Activated naive CD4-positive, alpha-beta T cell treated with anti-CD3 and anti-CD28 coated beads, Interleukin-2, amount 10 ng/mL, durations not matched to agents 7 days and 5 days (primary cell): ENCODE results near the gene KANSL1.

Source experiments
- CTCF ChIA-PET: fragments of 350-600 bp; sonication (Branson Sonifier 250); formaldehyde crosslinking; loops from one replicate; lab custom pipeline; 2021; ENCODE audit warnings: antibody characterized with exemption; lab: Charles Lee
- DNase-seq: peaks from one replicate; pipeline ENCODE4 v3.0.0-alpha.2; 2020
- H3K27ac Mint-ChIP-seq: one replicate; pipeline ENCODE4 v1.8.0; 2021; ENCODE audit warnings: mild to moderate bottlenecking, moderate library complexity, mixed read lengths
- H3K27me3 Mint-ChIP-seq: one replicate; pipeline ENCODE4 v1.8.0; 2021; ENCODE audit warnings: mild to moderate bottlenecking, mixed read lengths
- H3K36me3 Mint-ChIP-seq: one replicate; pipeline ENCODE4 v1.8.0; 2021; ENCODE audit warnings: mixed read lengths
- H3K4me1 Mint-ChIP-seq: one replicate; pipeline ENCODE4 v1.8.0; 2021; ENCODE audit warnings: mixed read lengths
- H3K4me3 Mint-ChIP-seq: one replicate; pipeline ENCODE4 v1.8.0; 2021; ENCODE audit warnings: mild to moderate bottlenecking, moderate library complexity, mixed read lengths
- H3K9me3 Mint-ChIP-seq: one replicate; pipeline ENCODE4 v1.8.0; 2021; ENCODE audit warnings: mixed read lengths

Gene KANSL1

DNA sequence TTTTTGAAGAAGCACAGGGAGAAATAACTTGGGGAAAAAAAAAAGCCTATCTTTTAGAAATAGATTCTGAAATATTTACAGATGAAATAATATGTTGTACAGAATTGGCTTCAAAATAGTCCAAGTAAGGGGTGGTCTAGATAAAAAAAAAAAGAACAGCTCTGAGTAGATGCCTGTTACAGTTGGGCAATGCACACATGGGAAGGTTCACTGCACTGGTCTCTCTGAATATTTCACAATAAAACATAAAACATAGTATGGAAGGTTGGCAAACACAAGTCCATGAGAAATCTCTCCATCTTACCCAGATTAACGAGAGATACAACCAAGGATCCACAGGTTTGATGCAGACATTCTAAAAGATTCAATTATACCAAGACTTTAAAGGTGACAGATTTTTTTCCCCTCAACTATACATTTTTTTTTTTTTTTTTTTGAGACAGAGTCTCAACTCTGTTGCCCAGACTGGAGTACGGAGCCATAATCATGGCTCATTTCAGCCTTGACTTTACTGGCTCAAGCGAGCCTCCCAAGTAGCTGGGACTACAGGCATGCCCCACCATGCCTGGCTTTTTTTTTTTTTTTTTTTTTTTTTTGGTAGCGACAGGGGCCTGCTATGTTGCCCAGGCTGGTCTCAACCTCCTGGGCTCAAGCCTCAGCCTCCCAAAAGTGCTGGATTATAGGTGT lies 58.0 kb downstream of the KANSL1 start:
- H3K4me3 Mint-ChIP-seq: no peak overlapping the region
- H3K9me3 Mint-ChIP-seq: no peaks in the 10 kb centered on the region
- CTCF ChIA-PET: interaction anchor here (0.6 kb wide), 1 partner anchor 707 kb away, joined by 3 read pairs; no protein-coding TSS in a partner anchor
- H3K27ac Mint-ChIP-seq: no peak overlapping the region
- peaks cover 72% of the 10 kb centered on the region for H3K4me1 Mint-ChIP-seq
- peaks cover 47% of the 10 kb centered on the region for H3K36me3 Mint-ChIP-seq
- H3K27me3 Mint-ChIP-seq: no peaks in the 10 kb centered on the region
- no peak for DNase-seq

DNA sequence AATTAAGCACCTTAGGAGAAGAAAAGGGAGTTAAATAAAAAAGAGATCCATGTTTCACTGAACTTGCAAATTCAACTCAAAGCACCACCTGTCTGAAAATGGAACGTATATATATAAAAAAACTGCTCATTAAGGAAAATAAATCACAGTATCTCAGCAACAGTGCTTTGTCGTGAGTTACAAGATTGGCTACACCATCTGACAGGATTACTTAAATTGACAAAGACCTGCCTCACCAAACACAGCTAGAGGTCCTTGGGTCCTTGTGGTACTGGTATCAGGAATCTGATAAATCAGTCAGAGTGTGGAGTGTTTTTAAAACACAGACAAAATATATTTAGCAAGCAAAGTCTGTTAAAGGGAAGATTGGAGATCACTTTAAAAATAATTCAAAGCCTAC lies 63.9 kb downstream of the KANSL1 start:
- Mint-ChIP-seq H3K4me1 (peaks cover 43% of the 10 kb centered on the region), H3K9me3 (no peaks in the 10 kb centered on the region), H3K27me3 (no peaks in the 10 kb centered on the region), H3K27ac (no peak overlapping the region), H3K4me3 (no peak overlapping the region), H3K36me3 (peaks cover 35% of the 10 kb centered on the region)
- DNase-seq: no peak
- CTCF ChIA-PET: no interaction called here

- CTCF ChIA-PET: no interaction called here
- H3K4me3 Mint-ChIP-seq: no peak overlapping the region
- peaks cover 31% of the 10 kb centered on the region for H3K36me3 Mint-ChIP-seq
- peaks cover 40% of the 10 kb centered on the region for H3K4me1 Mint-ChIP-seq
- H3K9me3 Mint-ChIP-seq: no peaks in the 10 kb centered on the region
- H3K27ac Mint-ChIP-seq: no peak overlapping the region
- DNase-seq: no peak
- H3K27me3 Mint-ChIP-seq: no peaks in the 10 kb centered on the region
Observed at GRCh38 chr17:46128453-46128852, 64.8 kb downstream of the KANSL1 start.

DNA sequence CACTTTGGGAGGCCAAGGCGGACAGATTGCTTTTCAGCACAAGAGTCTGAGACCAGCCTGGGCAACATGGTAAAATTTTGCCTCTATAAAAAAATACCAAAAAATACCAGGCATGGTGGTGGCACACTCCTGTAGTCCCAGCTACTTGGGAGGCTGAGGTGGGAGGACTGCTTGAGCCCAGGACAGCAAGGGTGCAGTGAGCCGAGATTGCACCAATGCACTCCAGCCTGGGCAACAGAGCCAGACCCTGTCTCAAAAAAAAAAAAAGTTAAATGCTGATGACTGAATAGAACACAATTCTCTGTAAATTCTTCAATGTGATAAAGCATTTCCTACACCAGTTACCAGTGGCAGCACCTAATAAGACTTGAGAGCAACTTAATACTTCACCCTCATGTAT lies 65.7 kb downstream of the KANSL1 start:
- H3K4me1 Mint-ChIP-seq: peaks cover 37% of the 10 kb centered on the region
- H3K4me3 Mint-ChIP-seq: no peak overlapping the region
- no peak for DNase-seq
- no peaks in the 10 kb centered on the region for H3K9me3 Mint-ChIP-seq
- CTCF ChIA-PET: no interaction called here
- H3K27me3 Mint-ChIP-seq: no peaks in the 10 kb centered on the region
- no peak overlapping the region for H3K27ac Mint-ChIP-seq
- peaks cover 27% of the 10 kb centered on the region for H3K36me3 Mint-ChIP-seq

DNA sequence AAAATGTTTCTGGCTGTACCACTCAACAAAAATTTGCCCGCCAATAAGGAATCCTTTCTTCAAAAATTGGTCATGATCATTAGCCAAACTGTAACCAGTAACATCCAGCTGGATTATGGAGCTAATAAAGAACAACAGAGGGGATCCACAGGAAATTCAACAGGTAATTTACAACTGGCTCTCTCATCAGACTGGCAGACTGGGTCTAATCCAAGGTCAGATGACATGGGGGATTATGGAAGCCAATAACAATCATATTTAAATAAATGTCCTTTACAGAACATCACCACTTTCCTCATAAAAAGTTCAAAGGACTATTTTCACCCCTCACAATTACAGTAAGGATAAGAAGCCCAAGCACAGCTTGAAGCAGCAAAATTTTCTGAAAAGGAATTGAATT lies 66.4 kb downstream of the KANSL1 start:
- Mint-ChIP-seq H3K27ac (no peak overlapping the region), H3K4me3 (no peak overlapping the region), H3K9me3 (no peaks in the 10 kb centered on the region), H3K36me3 (peaks cover 23% of the 10 kb centered on the region), H3K4me1 (peaks cover 43% of the 10 kb centered on the region), H3K27me3 (no peaks in the 10 kb centered on the region)
- DNase-seq: no peak
- CTCF ChIA-PET: no interaction called here

DNA sequence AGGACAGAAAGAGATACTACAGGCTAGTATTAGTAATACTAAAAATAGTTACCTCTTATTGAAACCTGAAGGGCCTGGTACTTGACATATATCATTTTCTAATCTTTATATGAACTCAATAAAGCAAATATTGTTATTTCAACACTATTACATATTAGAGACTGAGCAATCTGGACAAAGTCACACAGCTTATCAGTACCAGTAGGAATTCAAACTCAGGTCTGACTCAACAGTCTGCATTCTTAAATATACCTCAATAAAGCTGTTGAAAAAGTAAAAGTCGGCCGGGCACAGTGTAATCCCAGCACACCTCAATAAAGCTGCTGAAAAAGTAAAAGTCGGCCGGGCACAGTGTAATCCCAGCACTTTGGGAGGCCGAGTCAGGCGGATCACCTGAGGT lies 67.4 kb downstream of the KANSL1 start:
- DNase-seq: no peak
- no peak overlapping the region for H3K4me3 Mint-ChIP-seq
- CTCF ChIA-PET: no interaction called here
- no peaks in the 10 kb centered on the region for H3K27me3 Mint-ChIP-seq
- H3K9me3 Mint-ChIP-seq: no peaks in the 10 kb centered on the region
- no peak overlapping the region for H3K27ac Mint-ChIP-seq
- peaks cover 30% of the 10 kb centered on the region for H3K36me3 Mint-ChIP-seq
- H3K4me1 Mint-ChIP-seq: peaks cover 50% of the 10 kb centered on the region

DNA sequence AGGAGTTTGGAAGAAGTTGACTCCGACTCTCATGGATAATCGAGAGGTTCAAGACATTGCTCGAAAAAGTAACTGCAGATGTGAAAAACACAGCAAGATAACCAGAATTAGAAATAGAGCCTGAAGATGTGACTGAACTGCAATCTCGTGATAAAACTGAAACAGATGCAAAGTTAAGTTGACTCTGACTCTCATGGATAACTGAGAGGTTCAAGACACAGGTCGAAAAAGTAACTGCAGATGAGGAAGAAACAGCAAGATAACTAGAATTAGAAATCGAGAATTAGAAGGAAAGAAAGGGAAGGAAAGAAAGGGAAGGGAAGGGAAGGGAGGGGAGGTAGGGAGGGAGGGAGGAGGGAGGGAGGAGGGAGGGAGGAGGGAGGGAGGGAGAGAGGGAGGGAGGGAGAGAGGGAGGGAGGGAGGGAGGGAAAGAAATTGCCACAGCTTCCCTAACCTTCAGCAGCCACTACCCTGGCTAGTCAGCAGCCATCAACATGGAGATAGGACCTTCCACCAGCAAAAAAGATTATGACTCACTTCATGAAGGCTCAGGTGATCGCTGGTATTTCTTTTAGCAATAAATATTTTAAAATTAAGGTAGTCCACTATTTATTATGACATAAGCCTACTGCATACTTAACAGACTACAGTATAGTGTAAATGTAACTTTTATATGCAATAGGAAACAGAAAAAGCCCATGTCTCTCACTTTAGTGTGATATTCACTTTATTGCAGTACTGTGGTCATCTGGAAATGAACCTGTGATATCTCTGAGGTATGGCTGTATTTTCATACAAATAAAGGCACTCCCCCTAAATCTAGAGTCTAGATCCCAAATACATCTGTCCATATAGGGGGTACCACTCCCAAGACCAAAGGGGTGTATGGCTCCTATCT lies 68.3 kb downstream of the KANSL1 start:
- Mint-ChIP-seq H3K4me3 (no peak overlapping the region), H3K9me3 (no peaks in the 10 kb centered on the region), H3K27ac (no peak overlapping the region), H3K4me1 (peaks cover 46% of the 10 kb centered on the region), H3K27me3 (no peaks in the 10 kb centered on the region), H3K36me3 (peaks cover 28% of the 10 kb centered on the region)
- CTCF ChIA-PET: no interaction called here
- no peak for DNase-seq

DNA sequence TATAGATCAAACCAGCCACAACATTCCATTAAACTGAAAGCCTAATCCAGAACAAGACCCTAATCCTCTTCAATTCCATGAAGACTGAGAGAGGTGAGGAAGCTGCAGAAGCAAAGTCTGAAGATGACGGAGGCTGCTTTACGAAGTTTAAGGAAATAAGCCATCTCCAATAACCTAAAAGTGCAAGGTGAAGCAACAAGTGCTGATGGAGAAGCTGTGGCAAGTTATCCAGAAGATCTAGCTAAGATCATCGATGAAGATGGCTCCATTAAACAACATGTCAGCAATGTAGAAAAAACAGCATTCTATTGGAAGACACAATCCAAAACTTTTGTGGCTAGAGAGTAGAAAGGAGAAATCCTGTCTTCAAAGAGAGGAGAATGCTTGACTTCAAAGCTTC lies 69.6 kb downstream of the KANSL1 start:
- no peaks in the 10 kb centered on the region for H3K9me3 Mint-ChIP-seq
- no peak for DNase-seq
- peaks cover 41% of the 10 kb centered on the region for H3K4me1 Mint-ChIP-seq
- no peak overlapping the region for H3K4me3 Mint-ChIP-seq
- H3K27ac Mint-ChIP-seq: no peak overlapping the region
- H3K36me3 Mint-ChIP-seq: peaks cover 27% of the 10 kb centered on the region
- no peaks in the 10 kb centered on the region for H3K27me3 Mint-ChIP-seq
- CTCF ChIA-PET: interaction anchor here (0.6 to 1.2 kb wide), 3 partner anchors 14 to 56 kb away, joined by 3 to 4 read pairs (median 3); no protein-coding TSS in a partner anchor

DNA sequence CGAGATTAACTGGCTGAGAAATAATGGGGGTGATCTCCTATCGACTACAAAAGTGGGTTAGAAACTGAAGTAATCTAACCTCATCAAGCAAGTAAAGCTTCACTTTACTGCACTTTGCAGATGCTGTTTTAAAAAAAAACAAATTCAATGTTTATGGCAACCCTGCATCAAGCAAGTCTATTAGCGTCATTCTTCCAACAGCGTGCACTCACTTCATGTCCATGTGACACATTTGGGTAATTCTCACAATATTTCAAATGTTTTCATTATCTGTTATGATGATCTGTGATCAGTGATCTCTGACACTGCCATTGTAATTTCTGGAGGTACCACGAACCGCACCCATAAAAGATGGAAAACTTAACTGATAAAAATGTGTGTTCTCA lies 70.8 kb downstream of the KANSL1 start:
- no peak for DNase-seq
- Mint-ChIP-seq H3K9me3 (no peaks in the 10 kb centered on the region), H3K36me3 (peaks cover 24% of the 10 kb centered on the region), H3K27me3 (no peaks in the 10 kb centered on the region), H3K27ac (no peak overlapping the region), H3K4me3 (no peak overlapping the region), H3K4me1 (peaks cover 35% of the 10 kb centered on the region)
- CTCF ChIA-PET: no interaction called here

GRCh38 chr17:46121841-46122485 lies 71.3 kb downstream of the KANSL1 start:
- Mint-ChIP-seq H3K4me1 (peaks cover 35% of the 10 kb centered on the region), H3K9me3 (no peaks in the 10 kb centered on the region), H3K27ac (peak overlapping the region; percentile 21), H3K27me3 (no peaks in the 10 kb centered on the region), H3K4me3 (no peak overlapping the region), H3K36me3 (peaks cover 20% of the 10 kb centered on the region)
- CTCF ChIA-PET: no interaction called here
- DNase-seq: no peak

GRCh38 chr17:46121165-46121764 lies 72.0 kb downstream of the KANSL1 start:
- Mint-ChIP-seq H3K27me3 (no peaks in the 10 kb centered on the region), H3K4me3 (no peak overlapping the region), H3K9me3 (no peaks in the 10 kb centered on the region), H3K36me3 (peaks cover 16% of the 10 kb centered on the region), H3K4me1 (peaks cover 33% of the 10 kb centered on the region), H3K27ac (peak overlapping the region; percentile 21)
- DNase-seq: no peak
- CTCF ChIA-PET: no interaction called here

DNA sequence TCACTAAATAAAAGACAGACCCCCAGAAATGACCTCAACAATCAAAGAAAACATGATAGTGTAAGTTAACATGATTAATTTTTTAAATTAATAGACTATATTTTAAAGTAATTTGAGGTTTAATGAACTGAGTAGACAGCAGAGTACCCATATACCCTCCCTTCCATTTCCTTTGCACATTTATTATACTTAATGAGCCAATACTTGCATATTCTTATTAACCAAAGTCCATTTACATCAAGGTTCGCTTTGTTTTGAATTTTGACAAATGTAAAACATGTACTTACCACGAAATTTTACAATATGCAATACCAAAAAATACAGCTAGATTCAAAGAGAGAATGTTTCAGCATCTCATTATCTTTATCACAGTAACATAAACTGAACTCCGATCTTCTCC lies 72.7 kb downstream of the KANSL1 start:
- Mint-ChIP-seq H3K4me1 (peaks cover 35% of the 10 kb centered on the region), H3K9me3 (no peaks in the 10 kb centered on the region), H3K27me3 (no peaks in the 10 kb centered on the region), H3K27ac (no peak overlapping the region), H3K4me3 (no peak overlapping the region), H3K36me3 (peaks cover 20% of the 10 kb centered on the region)
- no peak for DNase-seq
- CTCF ChIA-PET: interaction anchor here (0.9 kb wide), 1 partner anchor 50 kb away, joined by 3 read pairs; no protein-coding TSS in a partner anchor

DNA sequence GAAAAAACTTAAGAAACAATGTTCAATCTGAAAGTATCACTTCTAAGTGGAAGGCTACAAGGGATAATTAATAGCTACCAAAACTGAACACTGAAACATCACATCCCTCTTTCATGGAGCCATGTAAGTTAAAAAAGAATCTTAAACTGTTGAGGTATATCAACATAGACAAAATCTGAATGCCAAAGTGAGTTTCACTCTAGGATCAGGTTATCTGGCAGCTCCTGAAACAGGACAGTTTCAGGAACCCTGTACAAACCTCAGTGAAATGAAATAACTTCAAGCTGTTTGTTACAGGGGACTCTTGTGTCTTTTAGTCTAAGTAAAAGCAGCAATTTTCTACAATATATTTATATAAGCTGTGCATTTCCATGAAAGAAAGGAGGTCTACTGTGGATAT lies 73.2 kb downstream of the KANSL1 start:
- peaks cover 21% of the 10 kb centered on the region for H3K36me3 Mint-ChIP-seq
- peaks cover 38% of the 10 kb centered on the region for H3K4me1 Mint-ChIP-seq
- no peak overlapping the region for H3K4me3 Mint-ChIP-seq
- no peaks in the 10 kb centered on the region for H3K9me3 Mint-ChIP-seq
- CTCF ChIA-PET: interaction anchor here (0.9 to 1.3 kb wide), 2 partner anchors 51 to 93 kb away, joined by 3 read pairs; no protein-coding TSS in a partner anchor
- H3K27me3 Mint-ChIP-seq: no peaks in the 10 kb centered on the region
- H3K27ac Mint-ChIP-seq: no peak overlapping the region
- no peak for DNase-seq

GRCh38 chr17:46118964-46119363 lies 74.3 kb downstream of the KANSL1 start:
- no peaks in the 10 kb centered on the region for H3K27me3 Mint-ChIP-seq
- DNase-seq: no peak
- CTCF ChIA-PET: interaction anchor here (1.3 kb wide), 1 partner anchor 94 kb away, joined by 3 read pairs; no protein-coding TSS in a partner anchor
- H3K36me3 Mint-ChIP-seq: peaks cover 21% of the 10 kb centered on the region
- no peaks in the 10 kb centered on the region for H3K9me3 Mint-ChIP-seq
- no peak overlapping the region for H3K4me3 Mint-ChIP-seq
- H3K27ac Mint-ChIP-seq: no peak overlapping the region
- H3K4me1 Mint-ChIP-seq: peaks cover 33% of the 10 kb centered on the region
